DMS153 treated with DMSO at 0.1 percent for 48 hours (cell line): ENCODE measurements around the gene FAM89B.
A peak's percentile ranks its signal among the peaks of the same experiment; 100 is the strongest.

ENCODE experiments used
- DNase-seq: peaks from one replicate; lab custom pipeline; 2025; ENCODE audit not compliant: unreplicated experiment; lab: John Stamatoyannopoulos, UW

FAM89B gene

GRCh38 chr11:65573391-65574079 lies 1.2 kb downstream of the FAM89B start:
- no peak for DNase-seq

DNA sequence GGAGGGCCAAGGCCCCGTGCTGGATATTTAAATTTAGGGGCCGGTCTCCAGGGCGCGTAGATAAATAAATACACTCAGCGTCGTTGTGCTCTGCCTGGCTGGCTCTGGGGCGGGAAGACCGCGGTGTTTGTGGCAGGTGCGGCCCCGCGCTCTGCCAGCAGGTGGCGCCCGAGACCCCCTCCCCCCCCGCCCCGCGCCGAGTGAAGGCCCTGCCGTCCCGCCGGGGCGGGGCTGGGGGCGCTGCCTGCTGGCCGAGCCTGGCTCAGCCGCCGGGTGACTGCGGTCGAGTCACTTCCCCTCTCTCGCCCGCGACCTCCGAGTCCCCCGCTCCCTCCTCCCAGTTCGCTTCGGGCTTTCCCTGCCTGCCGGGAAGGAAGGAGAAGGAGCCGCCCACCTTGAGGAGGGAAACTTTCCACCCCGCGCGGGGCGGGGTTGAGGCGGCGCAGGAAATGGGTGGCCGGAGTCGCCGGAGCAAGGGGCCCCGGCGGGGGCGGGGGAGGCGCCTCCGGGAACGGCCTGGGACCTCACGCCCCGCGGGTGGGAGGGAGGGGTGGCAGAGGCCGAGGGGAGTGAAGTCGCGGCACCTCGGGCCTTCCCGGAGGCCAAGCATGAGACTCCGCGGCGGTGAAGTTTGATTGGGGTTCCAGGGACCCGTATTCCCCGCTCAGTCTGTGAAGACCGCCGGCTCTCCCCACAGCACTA lies 1.9 kb downstream of the FAM89B start:
- peak; percentile 53 for DNase-seq

GRCh38 chr11:65574811-65575567 lies 2.7 kb downstream of the FAM89B start:
- DNase-seq: no peak

DNA sequence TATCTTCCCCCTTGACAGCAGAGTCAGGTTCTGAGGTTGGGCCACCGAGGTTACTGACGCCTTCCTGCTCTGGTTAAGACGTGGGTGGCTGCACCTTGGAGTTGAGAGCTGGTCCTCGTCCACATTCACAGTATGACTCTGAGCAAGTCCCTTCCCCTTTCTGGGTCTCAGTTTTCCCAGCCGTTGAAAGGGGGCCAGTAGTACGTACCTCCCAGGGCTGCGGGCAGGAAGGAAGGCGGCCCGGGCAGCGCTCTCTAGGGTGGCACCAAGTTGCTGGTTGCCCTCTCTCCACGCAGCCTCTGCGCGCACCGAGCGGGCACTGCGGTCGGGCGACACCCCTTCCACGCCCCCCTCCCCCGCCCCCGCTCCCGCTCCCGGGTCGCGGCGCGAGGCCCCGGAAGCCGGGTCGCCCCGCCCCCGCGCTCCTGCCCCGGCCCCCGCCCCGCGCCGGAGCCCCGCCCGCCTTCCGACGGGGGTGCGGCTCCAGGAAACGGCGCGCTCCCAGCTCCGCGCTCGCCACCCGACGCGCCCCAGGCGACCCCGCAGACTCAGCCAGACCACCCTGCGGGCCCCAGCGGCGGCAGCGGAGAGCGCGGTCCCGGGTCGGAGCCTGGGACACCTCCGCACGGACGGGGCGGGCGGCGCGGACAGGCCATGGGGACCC lies 3.4 kb downstream of the FAM89B start, which contains the start of gene EHBP1L1:
TSS of gene EHBP1L1 (plus strand) at position 486 of the 664 bp plus-strand sequence. CDS start 250 bp downstream, outside the sequence.
- no peak for DNase-seq

DNA sequence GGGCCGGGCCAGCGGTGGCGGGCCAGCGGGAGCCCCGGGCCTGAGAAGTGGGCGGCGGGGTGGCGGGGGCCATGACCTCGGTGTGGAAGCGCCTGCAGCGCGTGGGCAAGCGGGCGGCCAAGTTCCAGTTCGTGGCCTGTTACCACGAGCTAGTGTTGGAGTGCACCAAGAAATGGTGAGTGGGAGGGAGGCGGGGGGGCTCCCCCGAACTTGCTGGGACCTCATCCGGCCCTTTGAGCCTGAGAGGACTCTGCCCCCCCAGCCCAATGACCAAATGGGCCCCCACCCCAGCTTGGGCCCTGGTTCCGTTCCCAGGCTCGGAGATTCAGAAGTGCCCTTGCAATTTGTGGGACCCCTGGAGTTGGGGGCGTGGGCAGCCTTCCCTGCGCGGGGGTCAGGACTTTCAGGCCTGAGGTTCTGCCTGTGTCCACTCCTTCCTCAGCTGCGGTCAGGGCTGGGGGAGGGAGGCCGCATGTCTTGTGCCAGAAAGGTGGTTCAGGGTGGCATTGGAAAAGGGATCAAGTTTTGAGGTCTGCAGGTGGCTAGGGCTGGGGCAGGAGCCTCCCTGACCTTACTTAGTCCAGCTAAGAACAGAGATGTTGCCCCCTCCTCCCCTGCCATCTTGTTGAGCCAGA lies 4.0 kb downstream of the FAM89B start:
- DNase-seq: no peak

DNA sequence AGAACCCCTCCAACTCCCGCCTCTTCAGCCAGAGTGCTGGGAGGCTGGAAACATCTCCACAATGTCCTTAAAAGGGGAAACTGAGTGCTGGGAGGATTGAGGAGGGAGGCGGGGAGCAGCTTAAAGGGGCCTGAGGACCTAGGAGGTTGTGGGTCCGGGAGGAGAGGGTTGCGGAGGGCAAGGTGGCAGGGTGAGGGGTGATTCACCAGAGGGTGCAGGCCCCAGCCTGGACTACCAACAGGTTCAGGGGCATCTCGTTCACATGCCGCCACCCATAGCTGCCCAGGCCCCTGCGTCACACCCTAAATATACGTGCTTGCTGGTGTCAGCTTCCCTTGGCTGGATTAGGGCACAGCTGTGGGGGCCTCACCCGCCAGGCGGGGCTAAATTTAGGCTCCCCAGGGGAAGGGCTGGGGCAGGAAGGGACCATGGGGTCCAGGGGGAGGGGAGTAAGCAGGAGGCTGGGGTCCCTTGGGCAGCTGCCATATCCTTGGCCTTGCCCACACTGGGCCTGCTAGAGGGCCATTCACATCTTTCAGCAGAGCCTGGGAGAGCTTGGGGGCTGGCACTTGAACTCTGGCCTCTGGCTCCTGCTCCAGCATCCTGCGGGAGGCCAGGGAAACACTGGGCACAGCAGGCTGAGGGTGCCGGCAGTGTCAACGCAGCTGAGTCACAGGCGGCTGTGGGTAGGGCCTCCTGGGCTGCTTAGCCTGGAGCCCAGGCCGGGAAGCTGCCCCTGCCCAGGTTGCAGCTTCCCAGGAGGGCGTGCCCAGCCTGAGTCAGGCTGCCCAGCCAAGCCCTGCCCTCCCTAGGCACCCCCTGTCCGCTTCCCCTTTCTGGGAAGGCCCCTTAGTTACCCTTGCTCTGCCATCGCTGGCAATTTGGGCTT lies 4.8 kb downstream of the FAM89B start:
- DNase-seq: no peak

GRCh38 chr11:65577756-65578109 lies 5.4 kb downstream of the FAM89B start:
- DNase-seq: no peak

DNA sequence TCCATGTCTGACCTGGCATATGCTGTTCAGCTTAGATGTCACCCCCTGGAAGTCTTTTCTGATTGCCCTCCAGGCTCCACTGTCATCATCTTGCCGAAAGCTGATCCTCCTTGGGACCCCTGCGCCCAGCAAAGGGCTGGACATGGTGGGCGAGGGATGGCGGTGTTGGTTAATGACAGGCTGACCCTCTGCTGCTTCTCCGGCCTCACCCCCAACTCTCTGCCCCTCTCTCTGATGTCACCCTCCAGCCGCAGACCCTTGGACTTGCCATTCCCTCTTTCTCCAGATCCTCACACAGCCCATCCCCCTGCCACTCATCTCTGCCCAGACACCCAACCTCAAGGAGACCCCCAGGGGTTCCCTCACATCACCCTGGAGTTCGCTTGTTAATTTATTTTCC lies 5.8 kb downstream of the FAM89B start:
- DNase-seq: no peak

- DNase-seq: no peak
These were observed 6.3 kb downstream of the FAM89B start for GRCh38 chr11:65578667-65579066.

DNA sequence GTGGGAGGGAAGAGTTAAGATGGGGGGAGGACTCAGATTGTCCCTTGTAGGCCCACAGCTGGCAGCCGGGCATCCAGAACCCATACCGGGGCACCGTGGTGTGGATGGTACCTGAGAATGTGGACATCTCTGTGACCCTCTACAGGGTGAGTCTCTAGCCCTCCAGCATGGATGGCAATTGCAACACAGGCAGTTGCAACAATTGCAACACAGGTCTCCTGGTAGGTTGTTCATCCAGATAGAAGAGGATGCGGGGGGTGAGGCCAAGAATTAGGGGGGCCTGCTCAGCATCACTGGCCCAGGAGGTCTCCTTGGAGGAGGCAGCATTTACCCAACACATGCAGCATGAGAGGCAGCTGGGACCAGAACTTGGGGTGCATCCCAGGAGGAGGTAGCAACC lies 7.0 kb downstream of the FAM89B start:
- no peak for DNase-seq

DNA sequence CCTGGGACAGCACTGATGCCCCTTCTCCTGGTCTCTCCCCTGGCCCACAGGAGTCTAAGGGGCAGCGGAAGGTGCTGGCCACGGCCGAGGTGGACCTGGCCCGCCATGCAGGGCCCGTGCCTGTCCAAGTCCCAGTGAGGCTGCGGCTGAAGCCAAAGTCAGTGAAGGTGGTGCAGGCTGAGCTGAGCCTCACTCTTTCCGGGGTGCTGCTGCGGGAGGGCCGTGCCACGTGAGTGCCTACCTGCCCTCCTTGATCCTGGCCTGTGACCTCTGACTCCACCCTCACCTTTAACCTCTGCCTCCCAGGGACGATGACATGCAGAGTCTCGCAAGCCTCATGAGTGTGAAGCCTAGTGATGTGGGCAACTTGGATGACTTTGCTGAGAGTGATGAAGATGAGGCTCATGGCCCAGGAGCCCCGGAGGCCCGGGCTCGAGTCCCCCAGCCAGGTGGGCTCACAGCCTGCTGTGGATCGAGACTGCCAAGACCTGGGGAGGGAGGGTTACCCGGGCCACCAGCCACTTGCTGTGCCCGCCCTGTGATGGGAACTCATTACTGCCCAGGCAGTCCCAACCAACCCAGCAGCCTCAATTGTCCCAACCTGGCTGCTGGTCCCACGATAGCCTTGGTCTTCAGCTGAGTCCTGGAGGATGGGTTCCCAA lies 7.8 kb downstream of the FAM89B start:
- DNase-seq: no peak

DNA sequence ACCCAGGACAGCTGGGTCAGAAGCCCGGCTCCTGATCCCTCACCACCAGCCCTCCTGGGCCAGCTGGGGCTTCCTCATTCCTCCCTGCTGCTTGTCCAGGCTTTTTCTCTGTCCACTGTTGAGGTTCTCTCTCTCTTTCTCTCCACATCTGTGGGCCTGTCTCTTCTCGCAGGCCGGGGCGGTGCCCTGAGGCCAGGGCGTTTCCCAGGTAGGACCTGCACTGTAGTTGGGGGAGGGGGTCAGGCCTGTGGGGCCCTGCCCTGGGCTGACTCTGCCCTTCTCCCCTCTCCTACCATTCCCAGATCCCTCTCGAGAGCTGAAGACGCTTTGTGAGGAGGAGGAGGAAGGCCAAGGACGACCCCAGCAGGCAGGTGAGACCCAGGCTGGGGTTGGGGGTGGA lies 8.4 kb downstream of the FAM89B start:
- DNase-seq: no peak

GRCh38 chr11:65581928-65582327 lies 9.6 kb downstream of the FAM89B start:
- DNase-seq: no peak

- no peak for DNase-seq
These were observed 11.3 kb downstream of the FAM89B start for GRCh38 chr11:65583589-65583988.

DNA sequence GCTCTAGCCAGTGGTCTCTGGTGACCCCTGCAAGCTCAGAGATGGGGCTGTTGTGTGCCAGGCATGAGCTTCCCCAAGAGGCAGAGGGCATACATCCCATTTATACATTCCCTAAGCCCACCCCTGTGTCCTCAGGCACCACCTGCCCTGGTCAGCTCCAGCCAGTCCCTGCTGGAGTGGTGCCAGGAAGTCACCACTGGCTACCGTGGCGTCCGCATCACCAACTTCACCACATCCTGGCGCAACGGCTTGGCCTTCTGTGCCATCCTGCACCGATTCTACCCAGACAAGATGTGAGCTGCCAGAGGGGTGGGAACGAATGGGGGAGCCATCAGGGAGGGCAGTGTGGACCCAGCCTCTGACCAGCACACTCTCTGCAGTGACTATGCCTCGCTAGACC lies 11.8 kb downstream of the FAM89B start:
- no peak for DNase-seq

- DNase-seq: no peak
These were observed 12.4 kb downstream of the FAM89B start for GRCh38 chr11:65584723-65585171.

GRCh38 chr11:65585396-65586246 lies 13.3 kb downstream of the FAM89B start:
- DNase-seq: no peak

DNA sequence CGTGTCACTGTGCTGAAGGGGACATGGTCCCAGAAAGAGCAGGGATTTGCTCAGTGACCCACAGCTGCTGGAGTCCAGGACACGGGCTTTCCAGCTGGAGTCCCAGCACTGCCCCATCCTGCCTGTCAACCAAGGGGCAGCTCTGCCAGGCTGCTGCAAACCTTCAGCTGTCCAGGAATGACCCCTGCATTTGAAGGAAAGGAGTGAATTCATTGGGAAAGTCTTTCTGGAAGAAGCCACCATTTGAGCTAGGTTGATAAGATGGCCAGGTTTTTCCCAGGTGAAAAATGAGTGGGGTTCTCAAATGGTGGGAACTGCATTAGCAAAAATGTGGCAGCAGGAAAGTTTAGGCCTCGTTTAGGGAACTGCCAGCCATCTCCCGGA lies 13.9 kb downstream of the FAM89B start:
- DNase-seq: no peak

- DNase-seq: no peak
These were observed 14.3 kb downstream of the FAM89B start for GRCh38 chr11:65586676-65587075.
